ENCODE results near the gene GABRD.

Gene GABRD

DNA sequence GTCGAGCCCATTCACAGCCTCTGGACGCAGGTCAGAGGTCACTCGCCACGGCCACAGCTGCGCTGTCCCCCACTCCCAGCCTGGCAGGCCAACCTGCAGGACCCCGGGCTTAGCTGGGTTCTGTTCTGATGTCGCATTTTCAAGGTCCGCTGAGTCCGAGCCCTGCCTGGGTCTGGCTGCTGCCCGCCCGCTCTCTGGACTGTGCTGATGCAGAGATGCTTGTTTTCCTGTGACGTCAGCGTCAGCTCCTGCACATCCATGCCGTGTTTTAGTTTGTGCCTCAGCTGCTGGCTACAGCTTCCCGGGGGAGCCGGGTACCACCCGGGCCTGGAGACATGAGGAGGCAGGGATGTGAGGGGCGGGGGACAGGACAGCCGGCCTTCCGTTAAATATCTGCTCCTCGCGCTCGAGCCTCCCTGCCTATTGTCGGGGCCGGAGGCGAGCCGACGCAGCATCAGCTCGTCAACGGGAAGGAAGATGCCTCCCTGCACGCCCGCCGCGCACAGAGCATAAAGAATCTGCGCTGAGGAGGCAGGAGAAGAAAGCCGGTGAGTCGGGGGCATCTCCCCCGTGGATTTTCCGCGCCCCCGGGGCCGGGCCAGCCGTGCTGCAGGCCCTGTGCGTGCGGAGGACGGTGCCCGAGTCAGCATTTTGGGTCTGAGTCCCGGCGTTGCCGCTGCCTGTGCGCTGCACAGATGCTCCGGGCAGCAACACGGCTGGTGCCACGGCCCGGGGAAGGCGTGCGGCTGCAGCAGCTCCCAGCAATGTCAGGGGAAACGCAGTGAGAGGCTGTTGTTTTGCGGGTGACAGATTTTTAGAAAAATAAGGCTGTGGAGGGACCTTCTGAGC lies 54.5 kb downstream of the GABRD start:
- no peak overlapping the region for H3K4me3 ChIP-seq (IDR thresholded peaks at IDR 0.05; ENCODE audit: insufficient read depth, low read depth, low read length)
- TF ChIP-seq, protein P1, sequence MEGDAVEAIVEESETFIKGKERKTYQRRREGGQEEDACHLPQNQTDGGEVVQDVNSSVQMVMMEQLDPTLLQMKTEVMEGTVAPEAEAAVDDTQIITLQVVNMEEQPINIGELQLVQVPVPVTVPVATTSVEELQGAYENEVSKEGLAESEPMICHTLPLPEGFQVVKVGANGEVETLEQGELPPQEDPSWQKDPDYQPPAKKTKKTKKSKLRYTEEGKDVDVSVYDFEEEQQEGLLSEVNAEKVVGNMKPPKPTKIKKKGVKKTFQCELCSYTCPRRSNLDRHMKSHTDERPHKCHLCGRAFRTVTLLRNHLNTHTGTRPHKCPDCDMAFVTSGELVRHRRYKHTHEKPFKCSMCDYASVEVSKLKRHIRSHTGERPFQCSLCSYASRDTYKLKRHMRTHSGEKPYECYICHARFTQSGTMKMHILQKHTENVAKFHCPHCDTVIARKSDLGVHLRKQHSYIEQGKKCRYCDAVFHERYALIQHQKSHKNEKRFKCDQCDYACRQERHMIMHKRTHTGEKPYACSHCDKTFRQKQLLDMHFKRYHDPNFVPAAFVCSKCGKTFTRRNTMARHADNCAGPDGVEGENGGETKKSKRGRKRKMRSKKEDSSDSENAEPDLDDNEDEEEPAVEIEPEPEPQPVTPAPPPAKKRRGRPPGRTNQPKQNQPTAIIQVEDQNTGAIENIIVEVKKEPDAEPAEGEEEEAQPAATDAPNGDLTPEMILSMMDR (conservative IDR thresholded peaks at IDR 0.05; ENCODE audit: low read depth, low read length): no peak
- H3K36me3 ChIP-seq (ENCODE audit: insufficient read depth): no peaks in the 10 kb centered on the region
- H4K20me1 ChIP-seq (ENCODE audit: insufficient read depth): no peaks in the 10 kb centered on the region
- H3K79me2 ChIP-seq (ENCODE audit: insufficient read depth, low read depth): no peaks in the 10 kb centered on the region
- no peak overlapping the region for H3K27ac ChIP-seq
- H2AFZ ChIP-seq (ENCODE audit: low read depth): no peak overlapping the region
- H3K4me2 ChIP-seq: no peak overlapping the region
- H3K9ac ChIP-seq: no peak overlapping the region
- H3K4me1 ChIP-seq (ENCODE audit: low read depth, poor library complexity, severe bottlenecking): no peaks in the 10 kb centered on the region
- peaks cover 49% of the 10 kb centered on the region for H3K27me3 ChIP-seq (ENCODE audit: insufficient read depth, low read depth)

DNA sequence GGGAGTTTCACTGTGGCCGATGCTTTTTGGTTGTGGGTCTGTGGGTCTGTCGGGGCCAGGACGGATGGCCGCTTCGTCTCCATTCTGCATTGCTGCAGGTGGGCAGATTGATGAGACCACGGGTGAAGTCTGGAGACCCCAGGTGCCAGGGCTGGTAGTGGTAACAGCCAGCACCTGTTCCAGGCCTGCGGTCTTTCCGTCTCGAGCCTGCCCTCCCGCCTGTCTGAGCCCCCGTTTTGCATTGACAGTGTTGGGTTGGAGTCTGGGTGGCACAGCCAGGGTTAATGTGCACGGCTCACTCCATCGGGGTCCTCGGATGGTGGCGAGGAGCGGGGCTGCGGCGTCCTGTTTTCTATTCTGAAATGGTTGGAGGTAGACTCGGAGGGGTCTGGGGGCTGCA lies 55.3 kb downstream of the GABRD start:
- Histone ChIP-seq H3K4me3 (IDR thresholded peaks at IDR 0.05; ENCODE audit: insufficient read depth, low read depth, low read length) (no peak overlapping the region), H3K27ac (no peak overlapping the region), H3K4me1 (ENCODE audit: low read depth, poor library complexity, severe bottlenecking) (no peaks in the 10 kb centered on the region), H3K36me3 (ENCODE audit: insufficient read depth) (no peaks in the 10 kb centered on the region), H4K20me1 (ENCODE audit: insufficient read depth) (no peaks in the 10 kb centered on the region), H3K79me2 (ENCODE audit: insufficient read depth, low read depth) (no peaks in the 10 kb centered on the region), H3K9ac (no peak overlapping the region), H2AFZ (ENCODE audit: low read depth) (no peak overlapping the region), H3K27me3 (ENCODE audit: insufficient read depth, low read depth) (peaks cover 49% of the 10 kb centered on the region), H3K4me2 (no peak overlapping the region)
- TF ChIP-seq, protein P1 (conservative IDR thresholded peaks at IDR 0.05; ENCODE audit: low read depth, low read length): no peak

DNA sequence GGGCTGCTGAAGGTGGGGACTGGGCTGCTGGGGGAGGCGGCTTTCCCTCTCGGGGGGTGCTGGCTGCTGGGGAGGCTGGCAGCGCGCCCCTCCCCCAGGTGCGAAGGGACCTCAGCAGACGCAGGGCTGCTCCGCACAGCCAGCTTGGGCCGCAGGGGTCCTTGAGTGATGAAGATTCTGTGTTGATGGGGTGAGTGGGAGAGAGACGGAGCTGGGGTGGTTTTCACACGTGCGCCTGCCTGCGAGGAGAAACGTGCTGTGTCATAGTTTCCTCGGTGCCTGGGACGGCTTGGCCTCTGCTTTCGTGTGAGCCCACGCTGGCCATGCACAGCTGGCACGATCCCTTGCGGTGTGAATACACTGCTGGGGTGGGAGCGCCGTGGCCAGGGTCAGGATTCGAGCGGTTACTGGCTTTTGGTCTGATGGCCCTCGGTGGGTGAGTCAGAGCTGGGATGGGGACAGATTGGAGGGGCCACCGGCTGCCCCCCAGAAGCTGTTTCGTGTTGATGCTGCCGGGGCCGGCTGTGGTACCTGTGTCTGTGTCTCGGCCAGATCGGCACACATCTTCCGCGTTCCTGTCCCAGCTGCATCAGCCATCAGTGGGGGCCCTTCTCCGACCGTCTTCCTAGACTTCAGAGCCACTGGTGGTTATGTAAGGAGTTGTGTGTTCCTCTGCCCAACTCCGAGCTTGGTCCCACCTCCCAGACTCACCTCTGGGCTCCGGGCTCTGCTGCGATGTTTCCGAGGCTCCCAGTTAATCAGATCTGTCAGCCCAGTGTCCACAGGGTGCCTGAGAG lies 56.0 kb downstream of the GABRD start:
- no peak overlapping the region for H3K4me3 ChIP-seq (IDR thresholded peaks at IDR 0.05; ENCODE audit: insufficient read depth, low read depth, low read length)
- H3K27me3 ChIP-seq (ENCODE audit: insufficient read depth, low read depth): peaks cover 49% of the 10 kb centered on the region
- TF ChIP-seq, protein P1 (conservative IDR thresholded peaks at IDR 0.05; ENCODE audit: low read depth, low read length): no peak
- no peaks in the 10 kb centered on the region for H4K20me1 ChIP-seq (ENCODE audit: insufficient read depth)
- H2AFZ ChIP-seq (ENCODE audit: low read depth): no peak overlapping the region
- no peaks in the 10 kb centered on the region for H3K36me3 ChIP-seq (ENCODE audit: insufficient read depth)
- H3K4me1 ChIP-seq (ENCODE audit: low read depth, poor library complexity, severe bottlenecking): no peaks in the 10 kb centered on the region
- no peak overlapping the region for H3K4me2 ChIP-seq
- H3K79me2 ChIP-seq (ENCODE audit: insufficient read depth, low read depth): no peaks in the 10 kb centered on the region
- H3K9ac ChIP-seq: no peak overlapping the region
- no peak overlapping the region for H3K27ac ChIP-seq

DNA sequence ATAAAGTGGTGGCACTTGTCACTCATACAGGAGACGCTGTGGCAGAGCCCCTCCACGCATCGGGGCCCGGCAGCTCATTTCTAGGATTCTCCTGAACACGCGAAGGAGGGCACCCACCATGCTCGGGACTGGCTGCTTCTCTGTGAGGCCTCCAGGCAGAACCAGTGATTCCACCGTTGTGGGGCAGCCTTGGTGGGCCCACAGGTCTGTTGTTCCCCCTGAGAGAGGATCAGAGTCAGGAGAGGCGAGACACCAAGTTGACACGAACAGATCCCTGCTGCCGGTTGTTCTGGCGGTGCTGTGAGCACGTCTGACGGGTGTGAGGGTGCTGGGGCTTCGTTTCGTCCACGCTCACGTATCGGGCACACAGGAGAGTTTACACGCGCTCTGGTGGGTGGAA lies 57.7 kb downstream of the GABRD start:
- no peaks in the 10 kb centered on the region for H3K79me2 ChIP-seq (ENCODE audit: insufficient read depth, low read depth)
- no peak overlapping the region for H3K4me2 ChIP-seq
- H3K4me1 ChIP-seq (ENCODE audit: low read depth, poor library complexity, severe bottlenecking): no peaks in the 10 kb centered on the region
- peaks cover 38% of the 10 kb centered on the region; the same call in 1 of the 2 replicates for H3K27me3 ChIP-seq (ENCODE audit: insufficient read depth, low read depth)
- TF ChIP-seq, protein P1 (conservative IDR thresholded peaks at IDR 0.05; ENCODE audit: low read depth, low read length): no peak
- H2AFZ ChIP-seq (ENCODE audit: low read depth): no peak overlapping the region
- no peak overlapping the region for H3K9ac ChIP-seq
- H3K27ac ChIP-seq: no peak overlapping the region
- no peak overlapping the region for H3K4me3 ChIP-seq (IDR thresholded peaks at IDR 0.05; ENCODE audit: insufficient read depth, low read depth, low read length)
- H3K36me3 ChIP-seq (ENCODE audit: insufficient read depth): no peaks in the 10 kb centered on the region
- H4K20me1 ChIP-seq (ENCODE audit: insufficient read depth): no peaks in the 10 kb centered on the region

Measured in KMS-11 (cell line).